K562 (cell line): ENCODE data around the gene CFAP97D2. TPM values are rescaled to one million over a fixed set of nuclear protein-coding genes. Genes with fewer than 3 reads are reported as not detected.
"Not testable (repeated sequence)": the region's sequence is repeated elsewhere in the genome, so short reads cannot be mapped to it uniquely, and the experiment has no call there.

Source experiments
- ATAC-seq: fragments of 200-7000 bp; cut with Tn5 transposase; 3 replicates; pipeline ENCODE4 v1.9.1; 2020; ENCODE audit warnings: moderate library complexity
- BruUV-seq: library from RNA; stranded (reverse); fragments of 400-500 nt; replicated peaks from 2 replicates; lab custom pipeline; 2021; lab: Mats Ljungman, UMichigan
- CTCF ChIA-PET: fragments of 300-600 bp; formaldehyde crosslinking; extraction: SDS; loops from one replicate; lab custom pipeline; 2021; ENCODE audit warnings: low intra/inter-chr PET ratio; lab: Yijun Ruan, JAX
- POLR2A ChIA-PET: fragments of 300-600, 350-650 bp; sonication (Branson Sonifier 250); formaldehyde crosslinking; extraction: SDS; loops from one replicate; lab custom pipeline; 2021; ENCODE audit warnings: antibody characterized with exemption, inconsistent platforms; lab: Yijun Ruan, JAX
- DNase-seq, 4 experiments: peaks; one replicate each; pipeline versions ENCODE4 v3.0.0 to v3.0.0-alpha.2; 2011 to 2018; ENCODE audit warnings: low spot score in 3 of 4, mixed read lengths in 3 of 4; ENCODE audit errors: extremely low read depth in 1 of 4
- FAIRE-seq: peaks from 2 replicates; lab custom pipeline; 2011; peaks lifted over from hg19 to GRCh38; lab: Jason Lieb, UNC
- H2AFZ ChIP-seq: 2 replicates; pipeline ENCODE4 v1.6.0; 2011; ENCODE audit warnings: low read depth, low read length, control low read depth, inconsistent platforms
- H3K27ac ChIP-seq: fragments of 200-600 bp; 3 replicates; pipeline ENCODE4 v1.8.0; 2011; ENCODE audit warnings: low read depth, mild to moderate bottlenecking, control low read depth, inconsistent platforms, low read length, moderate library complexity, mixed read lengths; ENCODE audit errors: extremely low read depth
- H3K27me3 ChIP-seq, 2 experiments: fragments of 300-600 bp in 1 of 2; 2 replicates in 1 of 2; 3 replicates in 1 of 2; pipeline versions ENCODE4 v1.6.0 to v1.8.0; 2011; ENCODE audit warnings: inconsistent platforms in 2 of 2, low read length in 2 of 2, mild to moderate bottlenecking in 1 of 2, mixed read lengths in 1 of 2, moderate library complexity in 1 of 2; ENCODE audit not compliant: control insufficient read depth in 2 of 2, insufficient read depth in 2 of 2
- H3K36me3 ChIP-seq: fragments of 300-600 bp; 3 replicates; pipeline ENCODE4 v1.8.0; 2011; ENCODE audit warnings: mild to moderate bottlenecking, low read length, inconsistent platforms; ENCODE audit not compliant: control insufficient read depth, insufficient read depth
- H3K4me1 ChIP-seq, 2 experiments: fragments of 200-600 bp in 1 of 2; replicated peaks in 1 of 2; 2 replicates in 1 of 2; 3 replicates in 1 of 2; pipeline versions ENCODE4 v1.5.1 to v1.8.0; 2011; ENCODE audit warnings: inconsistent platforms in 2 of 2, low read length in 2 of 2, mild to moderate bottlenecking in 1 of 2, mixed read lengths in 1 of 2, moderate library complexity in 1 of 2; ENCODE audit not compliant: control insufficient read depth in 2 of 2, insufficient read depth in 2 of 2
- H3K4me2 ChIP-seq: 2 replicates; pipeline ENCODE4 v1.6.1; 2011; ENCODE audit warnings: low read length, control low read depth, inconsistent platforms, mixed read lengths; ENCODE audit not compliant: insufficient read depth
- H3K4me3 ChIP-seq: fragments of 200-600 bp; sonication (generic), shearing (Covaris generic); 2 replicates; pipeline ENCODE4 v1.5.1; 2016; ENCODE audit warnings: control low read depth, inconsistent platforms
- H3K79me2 ChIP-seq: fragments of 200-600 bp; 3 replicates; pipeline ENCODE4 v1.8.0; 2011; ENCODE audit warnings: low read length, inconsistent platforms; ENCODE audit not compliant: control insufficient read depth, insufficient read depth
- H3K9ac ChIP-seq, 2 experiments: 2 replicates each; pipeline versions ENCODE4 v1.6.0 to v1.6.1; 2011; ENCODE audit warnings: low read depth in 2 of 2, low read length in 2 of 2, control low read depth in 1 of 2, inconsistent platforms in 1 of 2, mild to moderate bottlenecking in 1 of 2, mixed read lengths in 1 of 2; ENCODE audit not compliant: insufficient read depth in 1 of 2
- H3K9me1 ChIP-seq: one replicate; pipeline ENCODE4 v1.6.0; 2011; ENCODE audit warnings: inconsistent platforms, mild to moderate bottlenecking, low read length, moderate library complexity; ENCODE audit not compliant: control insufficient read depth, insufficient read depth
- H3K9me3 ChIP-seq: replicated peaks from 2 replicates; pipeline ENCODE4 v1.5.1; 2011; ENCODE audit warnings: low read depth, low read length, inconsistent platforms; ENCODE audit not compliant: control insufficient read depth, insufficient read depth
- H4K20me1 ChIP-seq: replicated peaks from 2 replicates; pipeline ENCODE4 v1.6.1; 2011; ENCODE audit warnings: low read length, inconsistent platforms, mixed read lengths; ENCODE audit not compliant: control insufficient read depth, insufficient read depth
- CBX8 ChIP-seq: fragments of 200-600 bp; sonication (generic); IDR thresholded peaks from 2 replicates; pipeline ENCODE4 v1.6.1; 2012; ENCODE audit warnings: borderline replicate concordance, mixed run types, low read depth, mild to moderate bottlenecking, moderate library complexity, mixed read lengths, low read length, control low read depth, inconsistent platforms; ENCODE audit not compliant: poor library complexity, severe bottlenecking; ENCODE audit errors: extremely low read depth
- NR0B1 ChIP-seq: fragments of 450-650 bp; IDR thresholded peaks from one replicate; pipeline ENCODE4 v1.6.1; 2018; ENCODE audit warnings: mild to moderate bottlenecking, moderate library complexity; ENCODE audit not compliant: partially characterized antibody
- THRAP3 ChIP-seq: fragments of 450-650 bp; IDR thresholded peaks from 2 replicates; pipeline ENCODE4 v1.6.1; 2016; ENCODE audit warnings: mild to moderate bottlenecking, inconsistent platforms, borderline replicate concordance
- ZNF212 ChIP-seq: fragments of 450-650 bp; formaldehyde crosslinking; IDR thresholded peaks from 2 replicates; pipeline ENCODE4 v1.4.0; 2020; ENCODE audit warnings: mild to moderate bottlenecking
- WGBS: fragments of 100-300 bp; shearing (Covaris generic); methylation state at CpG from one replicate; pipeline ENCODE4 v1.1.6; 2016; ENCODE audit warnings: low coverage, mixed read lengths; ENCODE audit not compliant: insufficient coverage; ENCODE audit errors: missing lambda C conversion rate; 5-methylcytosine and 5-hydroxymethylcytosine counted together
- in situ Hi-C: fragments of 300-500 bp; cut with MboI; formaldehyde crosslinking; loops from 4 replicates; pipeline ENCODE4 v1.15.0; 2018; ENCODE audit warnings: inconsistent platforms, mixed read lengths
- intact Hi-C: fragments of 100-400 bp; cut with micrococcal nuclease; formaldehyde crosslinking; loops from 2 replicates; pipeline ENCODE4 v1.14.2; 2022
- polyA plus RNA-seq, 8 experiments: library from polyadenylated mRNA; depleted of rRNA in 4 of 8; stranded (reverse) in 5 of 8; unstranded in 3 of 8; fragments of >200 nt; fragmentation: Nextera tagmentation in 2 of 8; fragmentation: Illumina TruSeq in 1 of 8; extraction: Ambion mirVana in 2 of 8; extraction: Trizol in 1 of 8; gene quantifications; 2 replicates each; pipeline versions ENCODE4 v1.2.1 to v1.2.3, GENCODE V29; 2011 to 2014; ENCODE audit warnings: inconsistent platforms in 1 of 8, missing spikeins in 1 of 8
- total RNA-seq, 7 experiments: library from RNA; depleted of rRNA in 6 of 7; stranded (reverse); fragments of >200 nt in 6 of 7; fragmentation: Illumina TruSeq in 2 of 7; extraction: Trizol in 2 of 7; gene quantifications; 2 replicates each; pipeline versions ENCODE4 v1.2.1 to v1.2.3, GENCODE V29; 2011 to 2021; ENCODE audit warnings: low replicate concordance in 1 of 7

Gene CFAP97D2
- total and polyA plus RNA-seq, 9 of the 15 experiments (the other 6 are each of a cell fraction or from before 2014, with no cell fraction given): not detected

GRCh38 chr13:114148521-114148855 lies 30.6 kb upstream of the CFAP97D2 start (continued):
- no peak for TF ChIP-seq NR0B1
- TF ChIP-seq THRAP3: no peak
- TF ChIP-seq ZNF212 (CRISPR knock-in tag): no peak
- TF ChIP-seq CBX8: no peak

- H3K9me3 ChIP-seq, H2AFZ ChIP-seq, H3K4me3 ChIP-seq, H4K20me1 ChIP-seq, POLR2A ChIA-PET, in situ Hi-C loops, ATAC-seq, H3K27ac ChIP-seq, H3K36me3 ChIP-seq, H3K79me2 ChIP-seq, CTCF ChIA-PET, H3K9me1 ChIP-seq, FAIRE-seq, H3K9ac ChIP-seq, H3K27me3 ChIP-seq, DNase-seq, H3K4me2 ChIP-seq, BruUV-seq: not testable (repeated sequence)
- intact Hi-C loops: loop anchor here (5.0 kb wide), 1 partner anchor 73 kb away; no protein-coding TSS in a partner anchor
- peaks cover 2 to 13% of the 10 kb centered on the region in 2 experiments; a peak in 3 of 5 replicates for H3K4me1 ChIP-seq
- 8% methylated on average over 4 of the region's 19 CpGs for WGBS
Observed at GRCh38 chr13:114148886-114149285, 30.2 kb upstream of the CFAP97D2 start.
